Keratinocyte (primary cell): ENCODE measurements around the gene SERPINA4. TPM values are rescaled to one million over a fixed set of nuclear protein-coding genes. Genes with fewer than 3 reads are reported as not detected.

ENCODE experiments used
- DNase-seq: peaks from one replicate; pipeline ENCODE4 v3.0.0-alpha.2; 2011; ENCODE audit warnings: low read depth, missing footprints, low spot score
- FAIRE-seq: peaks from 2 replicates; lab custom pipeline; 2011; peaks lifted over from hg19 to GRCh38; lab: Jason Lieb, UNC
- H2AFZ ChIP-seq: 2 replicates; pipeline ENCODE4 v1.6.0; 2012; ENCODE audit warnings: low read length, control low read depth, inconsistent platforms; ENCODE audit not compliant: control insufficient read depth
- H3K27ac ChIP-seq: 2 replicates; pipeline ENCODE4 v1.5.1; 2011; ENCODE audit warnings: low read length; ENCODE audit not compliant: control insufficient read depth, insufficient read depth
- H3K27me3 ChIP-seq: 3 replicates; pipeline ENCODE4 v1.6.0; 2011; ENCODE audit warnings: low read length; ENCODE audit not compliant: control insufficient read depth, insufficient read depth; ENCODE audit errors: extremely low read depth
- H3K36me3 ChIP-seq, 2 experiments: 2 replicates in 1 of 2; 3 replicates in 1 of 2; pipeline ENCODE4 v1.5.1; 2011; ENCODE audit warnings: low read length in 2 of 2, mild to moderate bottlenecking in 1 of 2; ENCODE audit not compliant: control insufficient read depth in 2 of 2, insufficient read depth in 2 of 2; ENCODE audit errors: extremely low read depth in 1 of 2
- H3K4me1 ChIP-seq: 3 replicates; pipeline ENCODE4 v1.5.1; 2011; ENCODE audit warnings: low read length; ENCODE audit not compliant: control insufficient read depth, insufficient read depth; ENCODE audit errors: extremely low read depth
- H3K4me2 ChIP-seq: 3 replicates; pipeline ENCODE4 v1.6.0; 2011; ENCODE audit warnings: low read depth, low read length; ENCODE audit not compliant: control insufficient read depth, insufficient read depth; ENCODE audit errors: extremely low read depth
- H3K4me3 ChIP-seq, 3 experiments: fragments of 200-600 bp in 1 of 3; sonication (generic) in 1 of 3; 2 replicates in 2 of 3; 3 replicates in 1 of 3; pipeline ENCODE4 v1.5.1; 2011 to 2016; ENCODE audit warnings: low read length in 3 of 3, mild to moderate bottlenecking in 3 of 3, control low read depth in 2 of 3, inconsistent platforms in 1 of 3, low read depth in 1 of 3, mixed read lengths in 1 of 3, mixed run types in 1 of 3, moderate library complexity in 1 of 3; ENCODE audit not compliant: control insufficient read depth in 2 of 3, insufficient read depth in 2 of 3; ENCODE audit errors: extremely low read depth in 1 of 3
- H3K79me2 ChIP-seq: 2 replicates; pipeline ENCODE4 v1.6.0; 2012; ENCODE audit warnings: low read length; ENCODE audit not compliant: control insufficient read depth, insufficient read depth
- H3K9ac ChIP-seq: 3 replicates; pipeline ENCODE4 v1.6.0; 2011; ENCODE audit warnings: low read length; ENCODE audit not compliant: control insufficient read depth, insufficient read depth; ENCODE audit errors: extremely low read depth
- H3K9me1 ChIP-seq: 3 replicates; pipeline ENCODE4 v1.6.0; 2011; ENCODE audit warnings: low read length; ENCODE audit not compliant: control insufficient read depth, insufficient read depth; ENCODE audit errors: extremely low read depth
- H3K9me3 ChIP-seq: 2 replicates; pipeline ENCODE4 v1.5.1; 2012; ENCODE audit warnings: low read depth, low read length; ENCODE audit not compliant: control insufficient read depth
- H4K20me1 ChIP-seq: 3 replicates; pipeline ENCODE4 v1.6.0; 2011; ENCODE audit warnings: low read length; ENCODE audit not compliant: control insufficient read depth, insufficient read depth; ENCODE audit errors: extremely low read depth
- CTCF ChIP-seq, 3 experiments: IDR thresholded peaks in 1 of 3; conservative IDR thresholded peaks in 1 of 3; optimal IDR thresholded peaks in 1 of 3; 2 replicates in 2 of 3; 3 replicates in 1 of 3; pipeline versions ENCODE3 to v1.5.1; 2011; ENCODE audit warnings: low read length in 3 of 3, mild to moderate bottlenecking in 3 of 3, moderate library complexity in 2 of 3, control low read depth in 1 of 3, inconsistent platforms in 1 of 3; ENCODE audit not compliant: insufficient read depth in 2 of 3; ENCODE audit errors: extremely low read depth in 1 of 3
- EZH2 ChIP-seq: IDR thresholded peaks from one replicate; pipeline ENCODE4 v1.6.1; 2012; ENCODE audit warnings: inconsistent platforms, mild to moderate bottlenecking, low read length, moderate library complexity
- dilution Hi-C: fragments of 300-500 bp; cut with MboI; formaldehyde crosslinking; loops from one replicate; pipeline ENCODE4 v1.7.0; 2020; ENCODE audit warnings: low sequenced_read_pairs; ENCODE audit not compliant: extremely low pct_ligation_motif_present
- polyA plus RNA-seq, 5 experiments: library from polyadenylated mRNA; depleted of rRNA in 3 of 5; stranded (reverse) in 3 of 5; stranded (forward) in 1 of 5; unstranded in 1 of 5; fragments of >200 nt; gene quantifications; 1 replicate in 1 of 5; 2 replicates in 3 of 5; 3 replicates in 1 of 5; pipeline versions ENCODE4 v1.2.1 to v1.2.3, GENCODE V29; 2011 to 2012; ENCODE audit warnings: missing spikeins in 2 of 5, low read depth in 1 of 5, low replicate concordance in 1 of 5

The SERPINA4 gene
- polyA plus RNA-seq, 1 donor (not counting 4 experiments of a cell fraction or from before 2014, with no cell fraction given), result not detected

DNA sequence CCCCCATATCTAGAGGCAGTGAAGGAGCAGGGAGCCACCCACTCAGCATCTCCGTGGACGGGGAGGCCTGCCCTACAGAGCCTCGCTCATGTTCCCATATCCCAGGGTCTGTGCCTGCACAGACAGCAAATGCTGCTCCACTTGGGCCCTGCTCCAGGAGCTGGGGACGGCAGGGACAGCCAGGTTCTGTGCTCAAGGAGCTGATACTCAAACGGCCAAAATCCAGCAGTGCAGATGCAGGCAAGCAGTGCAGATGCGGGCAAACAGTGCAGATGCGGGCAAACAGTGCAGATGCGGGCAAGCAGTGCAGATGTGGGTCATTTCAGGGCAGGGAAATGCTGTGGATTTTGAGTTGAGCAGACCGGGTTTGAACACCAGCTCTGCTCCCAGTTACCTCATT is 45.8 kb upstream of the SERPINA4 start:
- dilution Hi-C loops, result no loop called here
- no peaks in the 10 kb centered on the region for H3K4me1 ChIP-seq

GRCh38 chr14:94515856-94516255 is 45.4 kb upstream of the SERPINA4 start:
- Histone ChIP-seq H4K20me1 (no peaks in the 10 kb centered on the region), H3K9ac (no peak overlapping the region), H3K4me1 (no peaks in the 10 kb centered on the region), H3K27ac (no peak overlapping the region), H3K4me2 (no peak overlapping the region), H3K27me3 (peaks cover 13% of the 10 kb centered on the region), H3K4me3 (no peak overlapping the region), H3K9me1 (no peaks in the 10 kb centered on the region), H3K9me3 (peaks cover 4% of the 10 kb centered on the region), H2AFZ (no peak overlapping the region), H3K79me2 (no peaks in the 10 kb centered on the region), H3K36me3 (no peaks in the 10 kb centered on the region)
- no peak for DNase-seq
- no peak for TF ChIP-seq EZH2
- TF ChIP-seq CTCF (optimal IDR thresholded peaks at IDR 0.05 in 1 of 3, IDR thresholded peaks at IDR 0.05 in 1 of 3, conservative IDR thresholded peaks at IDR 0.05 in 1 of 3; ENCODE audit: extremely low read depth in 1 of 3, insufficient read depth in 2 of 3, low read length in 3 of 3), result no peak
- FAIRE-seq, result no peak
- dilution Hi-C loops, result no loop called here

More for the DNA sequence above, 45.8 kb upstream of the SERPINA4 start:
- DNase-seq (no peak), FAIRE-seq (no peak)
- Histone ChIP-seq H3K4me3 (no peak overlapping the region), H3K27ac (no peak overlapping the region), H3K9me3 (peaks cover 4% of the 10 kb centered on the region), H3K79me2 (no peaks in the 10 kb centered on the region), H2AFZ (no peak overlapping the region), H3K27me3 (peaks cover 13% of the 10 kb centered on the region), H4K20me1 (no peaks in the 10 kb centered on the region), H3K36me3 (no peaks in the 10 kb centered on the region), H3K4me2 (no peak overlapping the region), H3K9ac (no peak overlapping the region), H3K9me1 (no peaks in the 10 kb centered on the region)
- no peak for TF ChIP-seq CTCF (optimal IDR thresholded peaks at IDR 0.05 in 1 of 3, IDR thresholded peaks at IDR 0.05 in 1 of 3, conservative IDR thresholded peaks at IDR 0.05 in 1 of 3; ENCODE audit: extremely low read depth in 1 of 3, insufficient read depth in 2 of 3, low read length in 3 of 3)
- no peak for TF ChIP-seq EZH2
